ENCODE measurements around the gene SPATA22. TPM values are rescaled to one million over a fixed set of nuclear protein-coding genes. Genes with fewer than 3 reads are reported as not detected.

SPATA22 gene
- total RNA-seq, 4 donors from 2014 or later: 0.40 to 0.67 TPM; not detected in 2

GRCh38 chr17:3506054-3506453, 34.4 kb upstream of the SPATA22 start:
- 100% methylated on average over 2 of the region's 2 CpGs for WGBS, 2 donors
- Histone ChIP-seq H3K4me1 (no peaks in the 10 kb centered on the region), H3K36me3 (no peaks in the 10 kb centered on the region), H3K27me3 (no peaks in the 10 kb centered on the region), H3K27ac (no peak overlapping the region), H3K4me3 (replicated peaks in 1 of 3) (no peak overlapping the region), H3K9me3 (no peaks in the 10 kb centered on the region)
- TF ChIP-seq POLR2A (IDR thresholded peaks at IDR 0.05) (no peak), CTCF (IDR thresholded peaks at IDR 0.05) (no peak)
- DNase-seq: no peak
- intact Hi-C loops (cut with DNase I): no loop called here

DNA sequence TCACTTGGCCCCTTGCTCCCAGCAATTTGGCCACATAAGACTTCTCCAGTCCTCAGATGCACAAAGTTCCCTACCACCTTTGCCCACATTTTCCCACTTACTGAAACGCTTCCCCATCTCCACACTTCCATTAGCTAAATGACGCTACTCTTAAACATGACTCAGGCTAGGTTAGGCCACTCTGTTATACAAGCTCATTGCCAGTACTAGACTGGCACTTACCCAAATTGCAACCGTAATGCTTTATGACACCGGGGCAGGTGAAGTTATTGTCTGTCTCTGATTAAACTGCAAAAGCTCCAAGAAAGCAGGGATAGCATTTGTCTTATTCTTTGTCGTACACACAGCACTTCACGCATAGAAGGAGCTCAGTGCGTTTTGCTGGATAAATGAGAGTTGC, 33.4 kb upstream of the SPATA22 start:
- intact Hi-C loops (cut with DNase I): no loop called here
- WGBS, 2 donors: 93 to 94% methylated on average over 7 of the region's 7 CpGs
- no peaks in the 10 kb centered on the region for H3K4me1 ChIP-seq
- H3K27ac ChIP-seq: no peak overlapping the region
- TF ChIP-seq POLR2A (IDR thresholded peaks at IDR 0.05): no peak
- no peak for TF ChIP-seq CTCF (IDR thresholded peaks at IDR 0.05)
- no peaks in the 10 kb centered on the region for H3K27me3 ChIP-seq
- no peak for DNase-seq
- H3K36me3 ChIP-seq: no peaks in the 10 kb centered on the region
- no peaks in the 10 kb centered on the region for H3K9me3 ChIP-seq
- H3K4me3 ChIP-seq (replicated peaks in 1 of 3): no peak overlapping the region

DNA sequence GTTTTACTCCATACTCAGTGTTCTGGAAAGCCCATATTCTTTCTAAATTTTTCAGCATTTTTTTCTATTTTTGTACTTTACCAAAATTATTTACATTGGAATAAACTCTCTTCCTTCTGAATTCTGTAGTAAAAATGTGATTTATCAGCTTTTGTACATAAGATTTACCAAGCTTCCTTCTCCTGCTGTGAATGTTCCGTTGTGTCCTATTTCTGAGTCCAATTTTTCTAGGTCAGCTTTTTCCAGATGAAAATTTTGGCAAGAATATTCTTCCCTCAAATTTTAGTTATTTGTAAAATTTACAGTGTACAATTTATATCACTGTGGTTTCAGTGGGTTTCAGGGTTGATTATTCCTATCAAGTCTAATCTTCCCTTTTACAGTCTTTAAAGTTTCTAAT, 31.7 kb upstream of the SPATA22 start:
- Histone ChIP-seq H3K36me3 (no peaks in the 10 kb centered on the region), H3K4me3 (replicated peaks in 1 of 3) (no peak overlapping the region), H3K9me3 (no peaks in the 10 kb centered on the region), H3K4me1 (no peaks in the 10 kb centered on the region), H3K27me3 (no peaks in the 10 kb centered on the region), H3K27ac (no peak overlapping the region)
- intact Hi-C loops (cut with DNase I): no loop called here
- 63 to 79% methylated on average over 1 of the region's 1 CpG for WGBS, 2 donors
- no peak for DNase-seq
- TF ChIP-seq CTCF (IDR thresholded peaks at IDR 0.05): no peak
- no peak for TF ChIP-seq POLR2A (IDR thresholded peaks at IDR 0.05)

DNA sequence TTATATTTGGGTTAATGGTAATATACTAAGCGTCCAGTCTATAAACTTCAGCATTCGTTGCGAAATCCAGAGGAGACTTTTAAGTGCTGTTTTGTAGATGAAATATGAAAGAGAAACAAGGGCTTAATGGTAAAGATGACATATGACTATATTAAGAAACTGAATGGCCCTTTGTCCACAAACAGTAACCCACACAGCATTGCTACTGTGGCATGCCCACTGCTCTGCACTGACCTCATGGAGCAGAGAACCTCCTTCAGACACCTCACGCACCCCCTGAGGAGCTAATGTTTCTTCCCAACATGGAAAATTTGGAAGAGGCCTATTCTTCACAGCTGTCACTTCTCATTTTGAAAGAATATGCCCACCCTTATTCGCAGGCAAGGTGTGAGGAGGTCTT, 30.8 kb upstream of the SPATA22 start:
- no peaks in the 10 kb centered on the region for H3K27me3 ChIP-seq
- no peaks in the 10 kb centered on the region for H3K36me3 ChIP-seq
- H3K4me1 ChIP-seq: no peaks in the 10 kb centered on the region
- H3K4me3 ChIP-seq (replicated peaks in 1 of 3): no peak overlapping the region
- no peaks in the 10 kb centered on the region for H3K9me3 ChIP-seq
- no peak overlapping the region for H3K27ac ChIP-seq
- intact Hi-C loops (cut with DNase I): no loop called here
- no peak for TF ChIP-seq CTCF (IDR thresholded peaks at IDR 0.05)
- no peak for TF ChIP-seq POLR2A (IDR thresholded peaks at IDR 0.05)
- no peak for DNase-seq
- 75 to 76% methylated on average over 5 of the region's 5 CpGs for WGBS, 2 donors

DNA sequence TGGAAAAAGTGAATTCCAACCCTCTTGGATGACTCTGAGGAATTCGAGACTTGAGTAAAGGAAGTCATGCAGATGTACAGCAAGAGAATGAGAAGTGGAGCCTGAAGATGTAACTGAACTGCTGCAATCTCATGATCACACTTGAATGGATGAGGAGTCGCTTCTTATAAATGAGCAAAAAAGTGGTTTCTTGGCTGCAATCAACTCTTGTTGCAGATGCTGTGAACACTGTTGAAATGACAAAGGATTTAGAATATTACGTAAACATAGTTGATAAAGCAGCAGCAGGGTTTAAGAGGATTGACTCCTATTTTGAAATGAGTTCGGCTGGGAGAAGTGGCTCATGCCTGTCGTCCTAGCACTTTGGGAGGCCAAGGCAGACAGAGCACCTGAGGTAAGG, 29.7 kb upstream of the SPATA22 start:
- TF ChIP-seq CTCF (IDR thresholded peaks at IDR 0.05): no peak
- TF ChIP-seq POLR2A (IDR thresholded peaks at IDR 0.05): no peak
- H3K4me3 ChIP-seq (replicated peaks in 1 of 3): no peak overlapping the region

More for the DNA sequence above, 29.7 kb upstream of the SPATA22 start:
- no peaks in the 10 kb centered on the region for H3K9me3 ChIP-seq
- intact Hi-C loops (cut with DNase I): no loop called here
- no peaks in the 10 kb centered on the region for H3K27me3 ChIP-seq
- WGBS, 2 donors: 67 to 70% methylated on average over 5 of the region's 5 CpGs
- no peaks in the 10 kb centered on the region for H3K36me3 ChIP-seq
- DNase-seq: no peak
- H3K4me1 ChIP-seq: no peaks in the 10 kb centered on the region
- no peak overlapping the region for H3K27ac ChIP-seq
